HG03521 (cell line): ENCODE data around the gene FUCA2.
"Not testable (repeated sequence)": the region's sequence is repeated elsewhere in the genome, so short reads cannot be mapped to it uniquely, and the experiment has no call there.

ENCODE experiments used
- ATAC-seq: cut with Tn5 transposase; IDR thresholded peaks from one replicate; pipeline ENCODE4 v1.9.1; 2021; ENCODE audit warnings: mild to moderate bottlenecking, moderate library complexity; ENCODE audit not compliant: unreplicated experiment

The FUCA2 gene

DNA sequence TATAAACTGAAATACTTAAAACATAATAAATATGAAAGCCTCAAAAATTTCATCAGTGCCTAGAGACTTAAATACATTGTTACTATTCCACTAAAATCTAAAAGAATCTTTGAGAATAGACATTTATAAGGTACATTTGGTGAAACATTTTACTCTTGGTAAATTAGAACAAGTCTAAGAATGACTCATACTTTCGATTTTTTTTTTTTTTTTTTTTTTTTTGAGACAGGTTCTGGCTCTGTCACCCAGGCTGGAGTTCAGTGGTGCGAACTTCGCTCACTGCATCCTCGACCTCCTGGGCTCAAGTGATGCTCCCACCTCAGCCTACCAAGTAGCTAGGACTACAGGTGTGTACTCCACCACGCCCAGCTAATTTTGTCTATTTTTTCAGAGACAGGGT lies 6.4 kb downstream of the FUCA2 start:
- ATAC-seq = no peak

GRCh38 chr6:143504369-143504768 lies 7.2 kb downstream of the FUCA2 start:
- no peak for ATAC-seq

DNA sequence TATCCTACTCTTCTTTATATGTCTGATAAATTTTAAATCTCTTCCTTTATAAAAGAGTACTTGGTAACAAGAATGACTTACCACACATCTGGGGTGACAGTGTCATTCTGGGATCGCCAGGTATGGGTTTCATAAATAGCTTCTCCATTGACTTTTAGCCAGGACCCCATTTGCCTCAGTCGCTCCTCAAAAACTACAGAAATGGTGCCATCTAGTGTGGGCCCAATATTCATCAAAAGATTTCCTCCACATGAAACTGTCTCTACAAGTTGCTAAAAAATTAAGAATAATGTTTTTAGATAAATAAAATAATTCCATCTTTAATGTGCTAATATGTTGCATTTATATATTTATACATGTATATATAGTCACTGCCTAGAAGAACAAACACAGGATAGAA lies 9.7 kb downstream of the FUCA2 start:
- no peak for ATAC-seq

GRCh38 chr6:143498428-143498827 lies 13.1 kb downstream of the FUCA2 start:
- ATAC-seq = no peak

GRCh38 chr6:143496974-143497373 lies 14.5 kb downstream of the FUCA2 start:
- no peak for ATAC-seq

- ATAC-seq = no peak
These were observed 20.7 kb downstream of the FUCA2 start for GRCh38 chr6:143490775-143491174.

GRCh38 chr6:143490244-143490643 lies 21.3 kb downstream of the FUCA2 start:
- no peak for ATAC-seq

GRCh38 chr6:143486752-143487151 lies 24.8 kb downstream of the FUCA2 start:
- ATAC-seq = no peak

DNA sequence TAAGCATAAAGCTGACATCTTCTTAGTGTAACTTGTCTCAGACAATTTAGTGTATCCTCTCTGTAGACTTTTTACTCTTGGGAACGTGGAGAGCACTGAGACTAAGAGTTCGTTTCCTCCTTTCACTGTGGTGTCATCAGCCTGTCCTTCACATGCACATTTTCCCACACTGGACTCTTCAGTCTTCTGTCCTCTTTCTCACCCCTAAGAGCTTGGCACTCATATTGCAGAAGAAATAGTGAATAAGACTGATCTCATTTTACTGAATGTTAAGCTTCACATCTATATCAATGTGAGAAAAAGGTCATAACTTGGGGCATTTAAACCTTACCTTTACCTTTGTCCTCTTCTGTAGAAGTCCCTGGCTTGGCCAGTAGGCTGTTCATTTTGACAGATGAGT lies 25.6 kb downstream of the FUCA2 start:
- no peak for ATAC-seq

DNA sequence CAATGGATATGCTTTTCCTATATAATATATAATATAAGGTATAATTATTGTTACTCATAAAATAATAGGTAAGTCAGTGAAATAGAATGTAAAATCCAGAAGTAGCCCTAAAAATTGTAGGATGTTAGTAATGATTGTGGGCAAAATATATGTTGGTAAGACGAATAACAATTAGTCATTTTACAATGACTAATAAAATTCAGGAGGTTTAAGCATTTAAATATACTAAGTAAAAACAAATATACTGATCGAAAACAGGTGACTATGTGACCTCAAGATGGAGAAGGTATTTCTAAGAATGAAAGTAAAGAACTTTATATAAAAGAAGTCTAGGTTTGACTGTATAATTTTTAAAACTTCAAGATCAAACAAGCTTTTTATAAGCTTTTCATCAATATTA lies 28.9 kb downstream of the FUCA2 start:
- ATAC-seq = no peak

GRCh38 chr6:143478479-143479062 lies 32.9 kb downstream of the FUCA2 start:
- no peak for ATAC-seq

DNA sequence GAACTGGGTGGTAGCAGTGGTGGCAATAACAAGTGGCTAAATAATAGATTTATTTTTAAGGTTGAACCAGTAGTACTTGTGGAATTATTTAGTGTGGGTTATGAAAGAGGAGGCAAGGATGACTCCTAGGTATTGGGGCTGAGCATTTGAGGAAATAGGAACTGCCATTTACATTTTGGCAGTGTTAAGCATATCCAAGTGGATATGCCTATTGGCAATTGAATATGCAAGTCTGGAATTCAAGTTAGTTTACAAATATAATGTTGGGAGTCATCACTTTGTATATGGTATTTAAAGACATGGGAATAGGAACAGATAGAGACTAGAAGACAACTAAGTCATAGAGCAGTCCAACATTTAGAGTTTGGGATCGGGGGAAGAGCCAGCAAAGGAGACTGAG lies 35.0 kb downstream of the FUCA2 start:
- no peak for ATAC-seq

DNA sequence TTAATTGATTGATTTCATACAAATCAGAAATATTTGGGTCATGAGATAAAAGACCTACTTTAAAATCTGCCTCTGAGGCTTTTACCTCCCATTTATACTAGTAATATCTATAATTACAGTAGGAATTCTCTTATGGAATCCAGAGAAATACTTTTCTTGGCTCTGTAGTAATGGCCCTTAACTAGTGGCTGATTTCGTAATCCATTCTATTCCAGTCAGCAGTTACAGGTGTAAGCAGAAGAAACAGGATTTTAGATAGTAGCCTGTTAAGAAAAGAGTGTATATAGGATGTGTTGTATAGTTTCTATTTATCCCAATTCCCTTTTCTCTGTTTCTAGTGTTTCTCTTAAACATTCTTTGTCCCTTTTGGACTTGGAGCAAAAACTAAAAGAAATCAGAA lies 39.7 kb downstream of the FUCA2 start:
- no peak for ATAC-seq

DNA sequence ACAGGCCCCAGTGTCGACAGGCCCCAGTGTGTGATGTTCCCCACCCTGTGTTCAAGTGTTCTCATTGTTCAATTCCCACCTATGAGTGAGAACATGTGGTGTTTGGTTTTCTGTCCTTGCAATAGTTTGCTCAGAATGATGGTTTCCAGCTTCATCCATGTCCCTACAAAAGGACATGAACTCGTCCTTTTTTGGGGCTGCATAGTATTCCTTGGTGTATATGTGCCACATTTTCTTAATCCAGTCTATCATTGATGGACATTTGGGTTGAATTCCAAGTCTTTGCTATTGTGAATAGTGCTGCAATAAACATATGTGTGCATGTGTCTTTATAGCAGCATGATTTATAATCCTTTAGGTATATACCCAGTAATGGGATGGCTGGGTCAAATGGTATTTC lies 42.7 kb downstream of the FUCA2 start:
- not testable (repeated sequence) for ATAC-seq

DNA sequence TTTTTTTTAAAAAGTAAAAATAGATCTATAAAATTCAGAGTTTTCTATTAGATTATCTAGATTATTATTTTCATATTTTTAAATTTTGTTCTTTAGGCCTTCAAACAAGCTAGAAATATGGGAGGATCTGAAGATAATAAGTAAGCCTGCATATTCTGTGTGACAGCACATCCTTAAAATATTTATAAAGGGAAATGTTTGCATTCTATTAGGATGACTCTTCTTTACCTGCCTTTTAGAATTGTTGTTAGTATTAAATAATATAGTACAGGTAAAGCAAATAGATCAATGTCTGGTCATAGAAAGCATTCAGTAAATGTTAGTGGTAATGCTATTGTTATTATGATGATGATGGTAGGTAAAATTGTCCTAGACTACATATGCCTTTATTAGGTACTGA lies 43.5 kb downstream of the FUCA2 start:
- no peak for ATAC-seq

DNA sequence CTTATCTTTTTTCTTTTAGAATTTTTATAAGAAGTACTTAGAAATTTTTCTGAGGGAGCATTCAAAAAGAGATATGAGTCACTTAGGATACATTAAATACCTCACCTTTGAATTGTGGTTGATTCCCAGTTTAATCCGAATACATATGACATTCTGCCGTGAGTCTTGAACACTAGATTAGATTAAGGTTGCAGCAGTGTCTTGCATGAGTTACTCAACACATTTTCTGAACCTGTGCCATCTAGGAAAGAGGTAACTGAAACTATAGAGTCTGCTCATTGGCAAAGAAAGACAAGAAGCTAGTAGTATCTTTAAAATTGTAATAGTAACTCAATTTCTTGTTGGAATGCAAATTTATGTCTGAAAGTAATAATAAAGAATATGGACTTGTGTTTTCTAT lies 46.0 kb downstream of the FUCA2 start:
- ATAC-seq = no peak

GRCh38 chr6:143457563-143458359 lies 53.8 kb downstream of the FUCA2 start:
- ATAC-seq = no peak

DNA sequence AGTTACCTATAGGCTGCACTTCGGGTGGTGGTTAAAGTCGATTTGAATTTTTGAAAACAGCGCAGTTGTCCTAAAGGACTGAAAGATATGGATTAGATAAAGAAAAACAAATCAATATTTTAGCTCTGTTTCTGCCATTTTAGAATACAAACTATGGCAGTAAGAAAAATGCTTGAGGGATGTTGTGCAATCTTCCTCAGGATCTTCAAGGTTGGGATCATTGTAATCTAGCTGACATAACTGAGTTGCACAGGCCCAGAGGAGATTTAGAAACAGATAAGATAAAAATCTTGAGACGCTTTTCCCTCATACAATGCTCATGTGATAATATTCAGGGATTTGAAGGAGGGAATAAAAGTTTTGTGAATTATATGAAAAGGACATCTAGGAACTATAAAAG lies 60.0 kb downstream of the FUCA2 start:
- no peak for ATAC-seq

GRCh38 chr6:143450453-143451371 lies 60.8 kb downstream of the FUCA2 start, which contains the start of the genes ADAT2 and PEX3:
Gene ADAT2, minus strand, starts transcription at chr6:143450695. Its CDS starts 37 bp downstream, at chr6:143450658.
Gene PEX3, plus strand, starts transcription at chr6:143450805. Its CDS starts 238 bp downstream, at chr6:143451043.
- peak; percentile 97 for ATAC-seq

GRCh38 chr6:143449714-143450452 lies 61.6 kb downstream of the FUCA2 start:
- ATAC-seq = no peak
